IMR-90 (cell line): ENCODE measurements around the gene PTPRO. TPM values are rescaled to one million over a fixed set of nuclear protein-coding genes. Genes with fewer than 3 reads are reported as not detected.

Experiments used
- ATAC-seq: fragments of 200-7000 bp; cut with Tn5 transposase; 2 replicates; pipeline ENCODE4 v1.9.1; 2020; ENCODE audit warnings: low read depth, mild to moderate bottlenecking, moderate library complexity
- BruUV-seq: library from RNA; stranded (reverse); fragments of 400-500 nt; replicated peaks from 2 replicates; lab custom pipeline; 2021; lab: Mats Ljungman, UMichigan
- CTCF ChIA-PET: fragments of 300-600 bp; formaldehyde crosslinking; extraction: SDS; loops from one replicate; lab custom pipeline; 2021; ENCODE audit warnings: antibody characterized with exemption; lab: Yijun Ruan, JAX
- POLR2A ChIA-PET: fragments of 300-600 bp; sonication (Branson Sonifier 250); formaldehyde crosslinking; loops from one replicate; lab custom pipeline; 2022; ENCODE audit warnings: antibody characterized with exemption; ENCODE audit not compliant: unreplicated experiment; lab: Charles Lee
- DNase-seq: peaks from one replicate; pipeline ENCODE4 v3.0.0; 2013
- H2AFZ ChIP-seq: replicated peaks from 2 replicates; pipeline ENCODE3; 2013; ENCODE audit warnings: low read length, mild to moderate bottlenecking; ENCODE audit not compliant: poor library complexity
- H2AK5ac ChIP-seq: 2 replicates; pipeline ENCODE4 v1.6.1; 2013; ENCODE audit warnings: low read depth, low read length, inconsistent platforms
- H2AK9ac ChIP-seq: replicated peaks from 2 replicates; pipeline ENCODE3; 2013; ENCODE audit warnings: mild to moderate bottlenecking, low read depth, low read length, moderate library complexity; ENCODE audit not compliant: poor library complexity
- H2BK120ac ChIP-seq: 2 replicates; pipeline ENCODE4 v1.6.1; 2013; ENCODE audit warnings: low read depth, low read length, inconsistent platforms
- H2BK15ac ChIP-seq: 3 replicates; pipeline ENCODE4 v1.6.1; 2013; ENCODE audit warnings: low read depth, low read length, inconsistent platforms
- H2BK20ac ChIP-seq: 2 replicates; pipeline ENCODE4 v1.6.1; 2013; ENCODE audit warnings: low read depth, mild to moderate bottlenecking, inconsistent platforms, low read length, moderate library complexity
- H2BK5ac ChIP-seq: 2 replicates; pipeline ENCODE4 v1.6.1; 2013; ENCODE audit warnings: mild to moderate bottlenecking, low read depth, low read length, inconsistent platforms; ENCODE audit not compliant: poor library complexity, severe bottlenecking
- H3K14ac ChIP-seq: replicated peaks from 2 replicates; pipeline ENCODE4 v1.6.1; 2013; ENCODE audit warnings: low read depth, low read length, inconsistent platforms
- H3K18ac ChIP-seq: 2 replicates; pipeline ENCODE4 v1.6.1; 2013; ENCODE audit warnings: low read depth, low read length, control low read depth
- H3K23ac ChIP-seq: 2 replicates; pipeline ENCODE4 v1.6.1; 2013; ENCODE audit warnings: low read depth, low read length, inconsistent platforms
- H3K27ac ChIP-seq: 2 replicates; pipeline ENCODE4 v1.5.1; 2013; ENCODE audit warnings: mild to moderate bottlenecking, control low read depth, low read length; ENCODE audit not compliant: insufficient read depth
- H3K27me3 ChIP-seq: 2 replicates; pipeline ENCODE4 v1.6.1; 2013; ENCODE audit warnings: low read length; ENCODE audit not compliant: control insufficient read depth, insufficient read depth
- H3K36me3 ChIP-seq: 2 replicates; pipeline ENCODE4 v1.6.1; 2013; ENCODE audit warnings: low read length, mixed read lengths; ENCODE audit not compliant: control insufficient read depth, insufficient read depth
- H3K4ac ChIP-seq: 2 replicates; pipeline ENCODE4 v1.6.1; 2013; ENCODE audit warnings: low read depth, low read length, inconsistent platforms
- H3K4me1 ChIP-seq: 2 replicates; pipeline ENCODE4 v1.6.1; 2013; ENCODE audit warnings: low read length, mixed read lengths; ENCODE audit not compliant: control insufficient read depth, insufficient read depth
- H3K4me2 ChIP-seq: 2 replicates; pipeline ENCODE4 v1.6.1; 2013; ENCODE audit warnings: low read depth, mild to moderate bottlenecking, control low read depth, low read length, moderate library complexity
- H3K4me3 ChIP-seq: 2 replicates; pipeline ENCODE4 v1.5.1; 2013; ENCODE audit warnings: low read depth, mild to moderate bottlenecking, control low read depth, low read length, moderate library complexity; ENCODE audit not compliant: insufficient read depth
- H3K56ac ChIP-seq: 2 replicates; pipeline ENCODE4 v1.6.1; 2013; ENCODE audit warnings: low read length, inconsistent platforms; ENCODE audit not compliant: insufficient read depth; ENCODE audit errors: extremely low read depth
- H3K79me1 ChIP-seq, 2 experiments: 2 replicates each; pipeline ENCODE4 v1.6.1; 2013; ENCODE audit warnings: low read length in 2 of 2, inconsistent platforms in 1 of 2, low read depth in 1 of 2
- H3K9ac ChIP-seq: 2 replicates; pipeline ENCODE4 v1.6.1; 2013; ENCODE audit warnings: low read depth, low read length, control low read depth
- H3K9me1 ChIP-seq: 2 replicates; pipeline ENCODE4 v1.6.1; 2013; ENCODE audit warnings: low read length, inconsistent platforms; ENCODE audit not compliant: insufficient read depth
- H3K9me3 ChIP-seq: 2 replicates; pipeline ENCODE4 v1.6.1; 2013; ENCODE audit warnings: low read length; ENCODE audit not compliant: control insufficient read depth, insufficient read depth
- H4K20me1 ChIP-seq: 2 replicates; pipeline ENCODE4 v1.6.1; 2013; ENCODE audit warnings: low read length, inconsistent platforms; ENCODE audit not compliant: insufficient read depth
- H4K5ac ChIP-seq: 2 replicates; pipeline ENCODE4 v1.6.1; 2013; ENCODE audit warnings: mild to moderate bottlenecking, low read depth, low read length, control low read depth
- H4K8ac ChIP-seq, 2 experiments: 2 replicates each; pipeline ENCODE4 v1.6.1; 2013; ENCODE audit warnings: low read depth in 2 of 2, low read length in 2 of 2, control low read depth in 1 of 2, inconsistent platforms in 1 of 2
- H4K91ac ChIP-seq: 2 replicates; pipeline ENCODE4 v1.6.1; 2013; ENCODE audit warnings: low read depth, low read length, inconsistent platforms; ENCODE audit not compliant: insufficient read depth
- RAD21 ChIP-seq: IDR thresholded peaks from 2 replicates; pipeline ENCODE4 v1.6.1; 2012; ENCODE audit warnings: low read length, improper control_type of control experiment
- SMC3 ChIP-seq: fragments of 150-350 bp; IDR thresholded peaks from 2 replicates; pipeline ENCODE4 v1.6.1; 2016; ENCODE audit warnings: low read depth, mild to moderate bottlenecking, antibody characterized with exemption, low read length, moderate library complexity
- WGBS, 2 experiments: methylation state at CpG; one replicate each; pipeline versions ENCODE4 v1.1.5 to v1.1.7; 2013; ENCODE audit warnings: missing lambda C conversion rate in 2 of 2; ENCODE audit not compliant: insufficient read length in 1 of 2; ENCODE audit errors: extremely low coverage in 2 of 2; 5-methylcytosine and 5-hydroxymethylcytosine counted together
- dilution Hi-C: fragments of 300-500 bp; cut with HindIII; formaldehyde crosslinking; loops from one replicate; pipeline ENCODE4 v1.14.3; 2018; ENCODE audit warnings: low sequenced_read_pairs; ENCODE audit not compliant: unreplicated experiment
- in situ Hi-C: fragments of 300-500 bp; cut with MboI; formaldehyde crosslinking; loops from 3 replicates; pipeline ENCODE4 v1.14.3; 2019; ENCODE audit warnings: low sequenced_read_pairs, inconsistent platforms, mixed read lengths
- intact Hi-C: fragments of 100-400 bp; cut with micrococcal nuclease; formaldehyde crosslinking; loops from 2 replicates; pipeline ENCODE4 v1.10.0; 2022
- polyA plus RNA-seq, 3 experiments: library from polyadenylated mRNA; depleted of rRNA; stranded (reverse); fragments of >200 nt; gene quantifications; 2 replicates each; pipeline ENCODE4 v1.2.3, GENCODE V29; 2012; ENCODE audit warnings: low replicate concordance in 1 of 3
- total RNA-seq: library from RNA; depleted of rRNA; stranded (reverse); fragments of >200 nt; gene quantifications from 2 replicates; pipeline ENCODE4 v1.2.3, GENCODE V29; 2012
- TF ChIP-seq, protein P1 (sequence below): fragments of 150-350 bp; IDR thresholded peaks from 2 replicates; pipeline ENCODE4 v1.6.1; 2016; ENCODE audit warnings: low read depth, mild to moderate bottlenecking, low read length, moderate library complexity, borderline replicate concordance
- TF ChIP-seq, protein P2 (sequence below): conservative IDR thresholded peaks from 2 replicates; pipeline ENCODE4 v1.5.1; 2012; ENCODE audit warnings: mild to moderate bottlenecking, low read depth, low read length, improper control_type of control experiment

The PTPRO gene
- total and polyA plus RNA-seq, 2 of the 4 experiments (the other 2 are of a cell fraction), result 0.03 to 0.18 TPM

DNA sequence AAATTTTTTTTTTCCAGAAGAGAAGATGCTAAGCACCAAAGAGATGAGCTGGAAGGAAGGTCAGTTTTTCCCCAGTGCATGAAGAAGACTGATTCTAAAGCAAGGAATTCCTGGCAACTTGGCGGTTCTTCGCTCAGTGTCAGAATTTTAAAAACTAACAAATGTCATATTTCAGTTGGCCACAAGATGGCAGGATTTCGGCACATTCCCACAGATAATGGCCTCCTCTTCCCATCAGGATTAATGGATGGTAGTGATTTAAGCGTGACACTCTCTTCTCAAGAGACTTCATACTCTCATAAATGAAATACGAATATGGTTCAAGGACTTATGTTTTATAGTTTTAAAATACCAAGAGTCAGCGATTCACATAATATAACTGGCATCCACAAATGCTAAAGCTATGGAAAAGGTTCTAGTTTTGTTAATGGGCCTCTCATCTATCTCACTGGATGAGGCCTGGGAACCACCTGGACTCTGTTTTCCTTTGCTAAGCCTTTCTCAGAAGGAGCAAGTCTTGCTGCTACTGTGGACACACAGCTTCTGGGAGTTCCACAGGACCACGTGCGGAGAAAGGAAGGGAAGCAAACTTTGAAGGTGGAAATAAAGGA lies 46.1 kb upstream of the PTPRO start:
- Histone ChIP-seq H3K9ac (no peak overlapping the region), H4K91ac (no peak overlapping the region), H3K14ac (no peak overlapping the region), H3K56ac (no peak overlapping the region), H3K27ac (no peak overlapping the region), H3K27me3 (no peaks in the 10 kb centered on the region), H3K36me3 (no peaks in the 10 kb centered on the region), H2BK20ac (no peak overlapping the region), H3K4me1 (no peaks in the 10 kb centered on the region), H3K9me3 (no peaks in the 10 kb centered on the region), H3K23ac (no peak overlapping the region), H2BK120ac (no peak overlapping the region), H3K4ac (no peak overlapping the region), H4K8ac (no peak overlapping the region), H2AK9ac (no peak overlapping the region), H3K4me2 (no peak overlapping the region), H4K20me1 (no peaks in the 10 kb centered on the region), H3K4me3 (no peak overlapping the region), H2AFZ (peak overlapping the region; percentile 69), H2BK15ac (no peak overlapping the region), H4K5ac (no peak overlapping the region), H2BK5ac (no peak overlapping the region), H3K9me1 (no peaks in the 10 kb centered on the region; the same call in 1 of the 2 replicates), H3K79me1 (no peaks in the 10 kb centered on the region), H2AK5ac (no peak overlapping the region), H3K18ac (no peak overlapping the region)
- dilution Hi-C loops (no loop called here), intact Hi-C loops (loop anchor here (1.0 kb wide), 3 partner anchors 246 to 580 kb away; no protein-coding TSS in a partner anchor), in situ Hi-C loops (no loop called here)
- no TSS peak for BruUV-seq
- ChIA-PET CTCF (interaction anchor here (0.7 to 1.2 kb wide), 4 partner anchors 247 to 312 kb away, joined by 3 to 5 read pairs (median 3); no protein-coding TSS in a partner anchor), POLR2A (no interaction called here)
- WGBS, 2 experiments, result no CpG with 5 or more reads among the region's 8 CpGs
- ATAC-seq (peak; percentile 76), DNase-seq (peak; percentile 29)
- TF ChIP-seq RAD21 (peak; percentile 68), SMC3 (peak; percentile 71)
- TF ChIP-seq, protein P1, sequence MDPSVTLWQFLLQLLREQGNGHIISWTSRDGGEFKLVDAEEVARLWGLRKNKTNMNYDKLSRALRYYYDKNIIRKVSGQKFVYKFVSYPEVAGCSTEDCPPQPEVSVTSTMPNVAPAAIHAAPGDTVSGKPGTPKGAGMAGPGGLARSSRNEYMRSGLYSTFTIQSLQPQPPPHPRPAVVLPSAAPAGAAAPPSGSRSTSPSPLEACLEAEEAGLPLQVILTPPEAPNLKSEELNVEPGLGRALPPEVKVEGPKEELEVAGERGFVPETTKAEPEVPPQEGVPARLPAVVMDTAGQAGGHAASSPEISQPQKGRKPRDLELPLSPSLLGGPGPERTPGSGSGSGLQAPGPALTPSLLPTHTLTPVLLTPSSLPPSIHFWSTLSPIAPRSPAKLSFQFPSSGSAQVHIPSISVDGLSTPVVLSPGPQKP, result no peak
- TF ChIP-seq, protein P2, sequence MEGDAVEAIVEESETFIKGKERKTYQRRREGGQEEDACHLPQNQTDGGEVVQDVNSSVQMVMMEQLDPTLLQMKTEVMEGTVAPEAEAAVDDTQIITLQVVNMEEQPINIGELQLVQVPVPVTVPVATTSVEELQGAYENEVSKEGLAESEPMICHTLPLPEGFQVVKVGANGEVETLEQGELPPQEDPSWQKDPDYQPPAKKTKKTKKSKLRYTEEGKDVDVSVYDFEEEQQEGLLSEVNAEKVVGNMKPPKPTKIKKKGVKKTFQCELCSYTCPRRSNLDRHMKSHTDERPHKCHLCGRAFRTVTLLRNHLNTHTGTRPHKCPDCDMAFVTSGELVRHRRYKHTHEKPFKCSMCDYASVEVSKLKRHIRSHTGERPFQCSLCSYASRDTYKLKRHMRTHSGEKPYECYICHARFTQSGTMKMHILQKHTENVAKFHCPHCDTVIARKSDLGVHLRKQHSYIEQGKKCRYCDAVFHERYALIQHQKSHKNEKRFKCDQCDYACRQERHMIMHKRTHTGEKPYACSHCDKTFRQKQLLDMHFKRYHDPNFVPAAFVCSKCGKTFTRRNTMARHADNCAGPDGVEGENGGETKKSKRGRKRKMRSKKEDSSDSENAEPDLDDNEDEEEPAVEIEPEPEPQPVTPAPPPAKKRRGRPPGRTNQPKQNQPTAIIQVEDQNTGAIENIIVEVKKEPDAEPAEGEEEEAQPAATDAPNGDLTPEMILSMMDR, result peak; percentile 79
